HL-60 (cell line): ENCODE measurements around the gene UNCX.

Source experiments
- DNase-seq, 2 experiments: peaks; one replicate each; pipeline ENCODE4 v3.0.0-alpha.2; 2010 to 2020; ENCODE audit warnings: low read depth in 1 of 2, low spot score in 1 of 2
- H3K27ac ChIP-seq: fragments of 250-450 bp; sonication (Bioruptor Pico); replicated peaks from 2 replicates; pipeline ENCODE4 v1.5.1; 2020; ENCODE audit warnings: mild to moderate bottlenecking, moderate library complexity
- H3K27me3 ChIP-seq: fragments of 250-450 bp; sonication (Bioruptor Pico); 2 replicates; pipeline ENCODE4 v1.5.1; 2021; ENCODE audit warnings: mild to moderate bottlenecking, moderate library complexity; ENCODE audit not compliant: insufficient read depth, poor library complexity, severe bottlenecking
- H3K4me3 ChIP-seq: replicated peaks from 2 replicates; pipeline ENCODE4 v1.5.1; 2011; ENCODE audit warnings: mild to moderate bottlenecking, control low read depth, low read length; ENCODE audit not compliant: insufficient read depth
- GABPA ChIP-seq: IDR thresholded peaks from 2 replicates; pipeline ENCODE4 v1.6.1; 2012; ENCODE audit warnings: low read depth
- POLR2AphosphoS5 ChIP-seq: IDR thresholded peaks from 2 replicates; pipeline ENCODE4 v1.6.1; 2012; ENCODE audit warnings: low read depth
- REST ChIP-seq: IDR thresholded peaks from 2 replicates; pipeline ENCODE4 v1.6.1; 2012; ENCODE audit warnings: low read depth; ENCODE audit not compliant: insufficient replicate concordance
- SPI1 ChIP-seq: IDR thresholded peaks from 2 replicates; pipeline ENCODE4 v1.6.1; 2012; ENCODE audit warnings: low read depth, mild to moderate bottlenecking, borderline replicate concordance
- TF ChIP-seq, protein P1 (sequence below): IDR thresholded peaks from one replicate; pipeline ENCODE4 v1.5.1; 2011; ENCODE audit warnings: low read length, control low read depth, inconsistent platforms; ENCODE audit not compliant: insufficient read depth

The UNCX gene

GRCh38 chr7:1227814-1228544 lies 4.7 kb upstream of the UNCX start:
- Histone ChIP-seq H3K27ac (no peak overlapping the region), H3K27me3 (peaks cover 68% of the 10 kb centered on the region), H3K4me3 (no peak overlapping the region)
- no peak for DNase-seq
- TF ChIP-seq, protein P1, sequence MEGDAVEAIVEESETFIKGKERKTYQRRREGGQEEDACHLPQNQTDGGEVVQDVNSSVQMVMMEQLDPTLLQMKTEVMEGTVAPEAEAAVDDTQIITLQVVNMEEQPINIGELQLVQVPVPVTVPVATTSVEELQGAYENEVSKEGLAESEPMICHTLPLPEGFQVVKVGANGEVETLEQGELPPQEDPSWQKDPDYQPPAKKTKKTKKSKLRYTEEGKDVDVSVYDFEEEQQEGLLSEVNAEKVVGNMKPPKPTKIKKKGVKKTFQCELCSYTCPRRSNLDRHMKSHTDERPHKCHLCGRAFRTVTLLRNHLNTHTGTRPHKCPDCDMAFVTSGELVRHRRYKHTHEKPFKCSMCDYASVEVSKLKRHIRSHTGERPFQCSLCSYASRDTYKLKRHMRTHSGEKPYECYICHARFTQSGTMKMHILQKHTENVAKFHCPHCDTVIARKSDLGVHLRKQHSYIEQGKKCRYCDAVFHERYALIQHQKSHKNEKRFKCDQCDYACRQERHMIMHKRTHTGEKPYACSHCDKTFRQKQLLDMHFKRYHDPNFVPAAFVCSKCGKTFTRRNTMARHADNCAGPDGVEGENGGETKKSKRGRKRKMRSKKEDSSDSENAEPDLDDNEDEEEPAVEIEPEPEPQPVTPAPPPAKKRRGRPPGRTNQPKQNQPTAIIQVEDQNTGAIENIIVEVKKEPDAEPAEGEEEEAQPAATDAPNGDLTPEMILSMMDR, result no peak
- TF ChIP-seq POLR2AphosphoS5 (no peak), SPI1 (peak; percentile 45; the same call in 1 of the 2 replicates), GABPA (no peak), REST (no peak)

- no peak overlapping the region for H3K27ac ChIP-seq
- peaks cover 65% of the 10 kb centered on the region for H3K27me3 ChIP-seq
- no peak for DNase-seq
- TF ChIP-seq GABPA (no peak), SPI1 (no peak), REST (no peak), POLR2AphosphoS5 (no peak)
- TF ChIP-seq, protein P1, result no peak
- no peak overlapping the region for H3K4me3 ChIP-seq
Observed at GRCh38 chr7:1228545-1229201, 4.0 kb upstream of the UNCX start.

DNA sequence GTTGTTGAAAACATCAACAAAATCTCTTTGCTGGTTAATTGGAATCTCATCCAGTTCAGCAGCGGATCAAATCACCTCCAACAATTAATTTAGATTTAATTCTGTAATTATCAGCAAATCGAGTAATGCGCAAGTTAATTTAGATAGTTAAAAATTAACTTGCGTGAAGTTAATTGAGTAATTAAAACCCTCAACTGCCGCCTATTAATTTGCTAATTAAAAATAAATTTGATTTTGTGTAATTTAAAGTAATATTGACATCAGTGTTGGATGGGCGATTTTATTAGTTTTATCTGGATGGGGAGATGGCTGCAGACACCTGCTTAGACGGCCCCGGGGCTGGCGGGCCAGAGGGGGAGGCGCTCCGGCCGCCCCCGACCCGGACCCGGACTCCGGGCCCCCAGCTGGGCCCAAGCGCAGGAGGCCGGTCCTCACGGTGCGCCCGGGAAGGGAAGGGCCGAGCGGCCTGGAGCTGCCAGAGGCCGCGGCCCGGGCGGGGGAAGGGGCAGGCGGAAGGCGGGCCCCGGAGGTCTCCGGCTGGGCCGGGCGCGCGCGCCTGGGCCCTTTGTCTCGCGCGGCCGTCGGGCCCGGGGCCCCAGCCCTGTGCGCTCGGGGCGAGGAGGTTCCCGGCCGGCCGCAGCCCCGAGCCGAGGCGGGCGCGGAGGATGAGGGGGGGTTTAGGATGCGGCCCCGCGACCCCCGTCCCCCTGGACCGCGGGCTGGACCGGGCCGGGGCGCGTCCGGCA lies 3.3 kb upstream of the UNCX start:
- H3K27ac ChIP-seq, result no peak overlapping the region
- H3K27me3 ChIP-seq, result peaks cover 67% of the 10 kb centered on the region
- no peak for DNase-seq
- TF ChIP-seq GABPA, result no peak
- TF ChIP-seq POLR2AphosphoS5, result no peak
- no peak for TF ChIP-seq REST
- TF ChIP-seq, protein P1, result no peak
- no peak for TF ChIP-seq SPI1
- H3K4me3 ChIP-seq, result no peak overlapping the region
